Activated CD4-positive, alpha-beta T cell treated with anti-CD3 and anti-CD28 coated beads for 36 hours (primary cell): Measurements from ENCODE around the gene RPTOR. TPM values are rescaled to one million over a fixed set of nuclear protein-coding genes. Genes with fewer than 3 reads are reported as not detected.

Experiments used
- ATAC-seq: fragments of 200-7000 bp; cut with Tn5 transposase; one replicate; pipeline ENCODE4 v1.10.0; 2021; ENCODE audit warnings: mild to moderate bottlenecking, moderate library complexity
- CTCF ChIA-PET: fragments of 350-600 bp; sonication (Branson Sonifier 250); formaldehyde crosslinking; loops from one replicate; lab custom pipeline; 2021; ENCODE audit warnings: antibody characterized with exemption; lab: Charles Lee
- POLR2A ChIA-PET: fragments of 350-600 bp; sonication (Branson Sonifier 250); formaldehyde crosslinking; loops from one replicate; lab custom pipeline; 2021; ENCODE audit warnings: antibody characterized with exemption, inconsistent platforms; lab: Charles Lee
- DNase-seq: peaks from one replicate; pipeline ENCODE4 v3.0.0-alpha.2; 2020
- H3K27ac Mint-ChIP-seq: one replicate; pipeline ENCODE4 v1.8.0; 2021; ENCODE audit warnings: mixed read lengths
- H3K27me3 Mint-ChIP-seq: one replicate; pipeline ENCODE4 v1.8.0; 2021; ENCODE audit warnings: mixed read lengths
- H3K36me3 Mint-ChIP-seq: one replicate; pipeline ENCODE4 v1.8.0; 2021; ENCODE audit warnings: low read depth, mixed read lengths
- H3K4me1 Mint-ChIP-seq: one replicate; pipeline ENCODE4 v1.8.0; 2021; ENCODE audit warnings: mixed read lengths
- H3K4me3 Mint-ChIP-seq: one replicate; pipeline ENCODE4 v1.8.0; 2021; ENCODE audit warnings: mild to moderate bottlenecking, moderate library complexity, mixed read lengths
- H3K9me3 Mint-ChIP-seq: one replicate; pipeline ENCODE4 v1.8.0; 2021; ENCODE audit warnings: low read depth, mixed read lengths
- intact Hi-C, 2 experiments: fragments of 100-400 bp; cut with DNase I in 1 of 2; cut with micrococcal nuclease in 1 of 2; formaldehyde crosslinking; loops; one replicate each; pipeline versions ENCODE4 v1.14.2 to v1.15.1; 2022 to 2024; cut with DNase I, micrococcal nuclease
- total RNA-seq, 2 experiments: library from RNA; stranded (reverse); gene quantifications; one replicate each; pipeline ENCODE4 v1.2.3, GENCODE V29; 2021

Gene RPTOR
- total RNA-seq, 2 experiments from 2014 or later: 48.6 to 58.1 TPM

DNA sequence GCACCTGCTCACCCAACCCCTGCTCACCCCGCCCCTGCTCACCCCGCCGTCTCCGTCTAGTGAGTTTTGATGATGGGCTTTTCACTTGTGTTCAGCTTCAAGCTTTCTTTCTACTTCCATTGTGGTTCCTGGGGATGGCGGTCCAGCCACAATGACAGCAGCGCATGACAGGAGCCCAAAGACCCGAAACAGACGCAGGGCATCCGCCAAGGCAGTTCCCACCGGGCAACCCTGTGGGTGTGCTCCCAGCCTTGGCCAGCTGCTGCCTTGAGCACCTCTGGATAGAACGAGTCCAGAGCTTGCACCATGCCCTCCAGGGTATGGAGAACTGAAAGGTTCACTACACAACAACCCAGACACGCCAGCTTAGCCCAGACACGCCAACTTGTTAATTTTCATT, 354.1 kb downstream of the RPTOR start:
- H3K4me1 Mint-ChIP-seq: peaks cover 62% of the 10 kb centered on the region
- H3K36me3 Mint-ChIP-seq: peaks cover 80% of the 10 kb centered on the region
- intact Hi-C loops: loop anchor here (1.0 to 10.0 kb wide), 6 partner anchors 32 to 471 kb away; partner anchors contain the start of gene NPTX1 (in 1 of the 2)

DNA sequence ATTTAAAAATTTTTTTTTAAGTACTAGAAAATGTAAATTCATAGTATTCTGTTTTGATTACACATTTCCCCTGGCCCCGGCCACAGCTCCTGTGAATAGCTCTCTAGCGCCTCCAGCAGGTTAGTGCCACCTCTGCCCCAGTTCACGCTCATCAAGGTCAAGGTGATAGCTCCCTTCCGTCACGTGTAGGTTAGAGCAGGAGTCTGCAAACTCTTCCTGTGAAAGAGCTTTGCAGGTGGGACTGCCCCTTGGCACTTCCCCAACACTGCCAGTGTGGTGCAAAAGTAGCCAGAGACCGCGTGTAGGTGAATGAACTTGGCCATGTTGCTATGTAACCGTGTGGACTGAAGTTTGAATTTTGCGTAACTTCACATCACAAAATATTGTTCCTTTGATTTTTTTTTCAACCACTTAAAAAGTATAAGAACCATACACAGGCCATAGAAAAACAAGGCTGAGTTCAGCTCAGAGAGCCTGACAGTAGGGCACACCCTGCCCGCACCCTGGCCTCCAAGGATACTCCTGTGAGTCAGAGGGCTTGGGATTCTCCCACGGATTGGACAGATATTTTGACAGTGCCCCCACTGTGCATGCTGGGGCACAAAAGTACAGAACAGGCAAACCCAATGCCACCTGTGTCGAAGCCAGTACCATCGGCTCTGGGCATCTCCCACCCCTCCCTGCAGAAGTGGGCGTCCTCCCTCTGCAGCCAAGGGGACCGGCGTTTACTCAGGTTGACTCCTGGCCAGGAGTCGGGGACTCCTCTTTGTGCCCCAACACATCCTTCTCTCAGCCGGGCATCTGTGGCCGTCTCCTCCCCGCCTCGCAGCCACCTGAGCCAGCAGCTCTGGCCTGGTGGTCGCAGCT, 355.0 kb downstream of the RPTOR start:
- Mint-ChIP-seq H3K9me3 (no peaks in the 10 kb centered on the region), H3K27me3 (no peaks in the 10 kb centered on the region), H3K4me3 (no peak overlapping the region), H3K27ac (no peak overlapping the region), H3K4me1 (peaks cover 56% of the 10 kb centered on the region), H3K36me3 (peaks cover 75% of the 10 kb centered on the region)
- peak; percentile 82 for ATAC-seq
- peak; percentile 92 for DNase-seq
- intact Hi-C loops: loop anchor here (1.0 to 10.0 kb wide), 6 partner anchors 33 to 472 kb away; partner anchors contain the start of gene NPTX1 (in 1 of the 2)
- ChIA-PET CTCF (interaction anchor here (0.6 to 2.3 kb wide), 35 partner anchors 7 to 1244 kb away, joined by 3 to 14 read pairs (median 3); partner anchors contain the start of gene RPTOR), POLR2A (interaction anchor here (0.6 kb wide), 1 partner anchor 166 kb away, joined by 3 read pairs; no protein-coding TSS in a partner anchor)

More for the DNA sequence above, 354.1 kb downstream of the RPTOR start:
- no peak overlapping the region for H3K4me3 Mint-ChIP-seq
- ChIA-PET CTCF (interaction anchor here (0.6 to 2.3 kb wide), 30 partner anchors 8 to 1243 kb away, joined by 3 to 14 read pairs (median 4); partner anchors contain the start of gene RPTOR), POLR2A (no interaction called here)
- H3K27me3 Mint-ChIP-seq: no peaks in the 10 kb centered on the region
- H3K9me3 Mint-ChIP-seq: no peaks in the 10 kb centered on the region
- H3K27ac Mint-ChIP-seq: peak overlapping the region; percentile 85
- ATAC-seq (no peak), DNase-seq (no peak)

DNA sequence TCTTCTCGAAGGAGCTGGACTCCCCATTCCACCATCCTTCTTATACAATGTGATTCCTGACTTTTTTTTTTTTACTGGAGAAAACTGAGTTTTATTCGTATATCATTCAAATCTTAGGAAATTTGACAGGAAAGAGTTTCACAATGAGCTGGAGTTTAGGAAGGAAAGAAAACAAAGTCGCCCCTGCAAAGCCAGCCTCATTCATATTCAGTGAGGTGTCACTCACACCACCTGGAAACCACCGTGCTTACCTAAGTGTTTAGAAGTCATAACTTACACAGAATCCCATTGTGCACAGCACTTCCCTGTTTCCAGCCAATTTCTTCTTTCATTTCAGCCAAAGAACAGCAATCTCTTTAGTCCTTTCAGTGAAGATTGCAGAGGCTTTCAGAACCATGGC, 356.7 kb downstream of the RPTOR start:
- peaks cover 42% of the 10 kb centered on the region for H3K4me1 Mint-ChIP-seq
- intact Hi-C loops: no loop called here
- DNase-seq (peak; percentile 50), ATAC-seq (peak; percentile 44)
- H3K27ac Mint-ChIP-seq: peak overlapping the region; percentile 30
- no peak overlapping the region for H3K4me3 Mint-ChIP-seq
- H3K27me3 Mint-ChIP-seq: no peaks in the 10 kb centered on the region
- CTCF ChIA-PET: interaction anchor here (0.6 to 1.0 kb wide), 3 partner anchors 21 to 474 kb away, joined by 3 to 6 read pairs (median 4); no protein-coding TSS in a partner anchor
- peaks cover 64% of the 10 kb centered on the region for H3K36me3 Mint-ChIP-seq
- POLR2A ChIA-PET: interaction anchor here (0.7 to 1.3 kb wide), 2 partner anchors 24 to 510 kb away, joined by 3 to 5 read pairs; no protein-coding TSS in a partner anchor
- H3K9me3 Mint-ChIP-seq: no peaks in the 10 kb centered on the region

DNA sequence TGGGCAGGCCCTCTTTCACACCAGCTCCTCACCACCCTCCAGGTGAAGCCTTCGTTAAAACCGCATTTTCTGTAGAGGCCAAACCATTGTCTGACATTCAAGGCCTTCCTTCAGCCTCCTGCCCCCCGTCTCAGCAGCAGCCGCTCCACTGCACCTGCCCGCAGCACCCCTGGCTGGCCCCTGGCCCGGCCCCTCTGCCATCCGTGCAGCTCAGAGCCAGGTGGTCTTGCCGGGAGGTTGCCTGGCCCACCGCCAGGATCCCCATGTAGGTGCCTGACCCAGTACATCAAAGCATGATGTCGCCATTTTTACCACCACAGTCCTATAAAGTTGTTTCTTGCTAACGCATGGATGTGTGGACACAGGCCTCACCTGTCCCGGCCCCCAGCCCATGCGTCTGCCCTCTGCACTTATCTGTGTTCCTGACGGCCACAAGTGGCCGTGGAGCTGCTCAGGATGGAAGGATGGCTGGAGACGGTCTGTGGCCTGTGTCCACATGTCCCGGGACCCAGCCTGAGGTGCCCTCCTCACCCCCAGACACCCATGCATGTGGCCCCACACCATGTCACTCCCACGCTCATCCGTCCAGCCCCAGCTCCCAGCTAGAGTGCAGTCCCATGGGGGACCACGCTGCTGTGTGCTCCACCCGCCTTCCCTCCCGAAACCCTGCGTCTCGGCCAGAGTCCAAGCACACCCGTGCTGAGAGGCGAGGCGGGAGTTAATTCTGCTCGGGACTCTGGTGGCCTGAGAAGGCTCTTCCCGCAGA, 357.7 kb downstream of the RPTOR start:
- Mint-ChIP-seq H3K36me3 (peaks cover 54% of the 10 kb centered on the region), H3K9me3 (no peaks in the 10 kb centered on the region), H3K4me1 (peaks cover 37% of the 10 kb centered on the region), H3K4me3 (no peak overlapping the region), H3K27me3 (no peaks in the 10 kb centered on the region), H3K27ac (peak overlapping the region; percentile 30)
- no peak for DNase-seq
- ATAC-seq: no peak
- POLR2A ChIA-PET: interaction anchor here (0.5 to 0.7 kb wide), 2 partner anchors 111 to 417 kb away, joined by 3 to 4 read pairs; no protein-coding TSS in a partner anchor
- CTCF ChIA-PET: interaction anchor here (0.6 to 0.8 kb wide), 2 partner anchors 108 to 197 kb away, joined by 3 read pairs; no protein-coding TSS in a partner anchor
- intact Hi-C loops: no loop called here

DNA sequence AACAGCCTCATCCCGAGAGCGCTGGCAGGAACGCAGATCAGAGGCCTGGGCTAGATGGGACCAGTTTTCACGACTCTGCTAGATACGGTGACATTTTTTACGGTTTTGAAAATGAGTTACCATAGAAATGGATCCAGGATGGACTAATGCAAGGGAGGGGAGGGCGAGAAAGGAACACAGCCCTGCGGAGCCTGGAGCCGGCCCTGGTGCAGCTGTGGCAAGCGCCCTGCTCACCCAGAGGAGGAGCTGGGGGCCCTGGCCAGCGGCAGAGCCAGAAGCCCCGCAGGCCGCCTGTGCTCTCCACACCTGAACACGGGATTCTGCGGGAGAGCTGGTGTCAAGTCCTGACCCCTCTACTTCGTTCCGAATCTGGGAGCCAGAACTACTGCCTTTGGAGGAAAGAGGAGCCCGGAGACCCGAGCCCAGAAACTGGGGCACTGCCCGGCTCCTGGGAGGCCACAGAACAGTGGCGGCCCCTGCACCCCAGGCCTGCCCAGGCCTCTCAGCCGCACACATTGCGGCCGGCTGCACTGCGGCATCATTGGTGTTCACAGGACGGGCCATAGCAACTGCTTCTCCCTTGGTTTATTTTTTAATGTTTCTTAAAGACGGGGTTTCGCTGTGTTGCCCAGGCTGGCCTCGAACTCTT, 358.4 kb downstream of the RPTOR start:
- Mint-ChIP-seq H3K27ac (no peak overlapping the region), H3K4me3 (no peak overlapping the region), H3K27me3 (no peaks in the 10 kb centered on the region), H3K9me3 (no peaks in the 10 kb centered on the region), H3K4me1 (peaks cover 31% of the 10 kb centered on the region), H3K36me3 (peaks cover 54% of the 10 kb centered on the region)
- ATAC-seq (no peak), DNase-seq (no peak)
- ChIA-PET CTCF (interaction anchor here (0.8 kb wide), 1 partner anchor 109 kb away, joined by 3 read pairs; no protein-coding TSS in a partner anchor), POLR2A (interaction anchor here (0.7 kb wide), 1 partner anchor 112 kb away, joined by 3 read pairs; no protein-coding TSS in a partner anchor)
- intact Hi-C loops: no loop called here

DNA sequence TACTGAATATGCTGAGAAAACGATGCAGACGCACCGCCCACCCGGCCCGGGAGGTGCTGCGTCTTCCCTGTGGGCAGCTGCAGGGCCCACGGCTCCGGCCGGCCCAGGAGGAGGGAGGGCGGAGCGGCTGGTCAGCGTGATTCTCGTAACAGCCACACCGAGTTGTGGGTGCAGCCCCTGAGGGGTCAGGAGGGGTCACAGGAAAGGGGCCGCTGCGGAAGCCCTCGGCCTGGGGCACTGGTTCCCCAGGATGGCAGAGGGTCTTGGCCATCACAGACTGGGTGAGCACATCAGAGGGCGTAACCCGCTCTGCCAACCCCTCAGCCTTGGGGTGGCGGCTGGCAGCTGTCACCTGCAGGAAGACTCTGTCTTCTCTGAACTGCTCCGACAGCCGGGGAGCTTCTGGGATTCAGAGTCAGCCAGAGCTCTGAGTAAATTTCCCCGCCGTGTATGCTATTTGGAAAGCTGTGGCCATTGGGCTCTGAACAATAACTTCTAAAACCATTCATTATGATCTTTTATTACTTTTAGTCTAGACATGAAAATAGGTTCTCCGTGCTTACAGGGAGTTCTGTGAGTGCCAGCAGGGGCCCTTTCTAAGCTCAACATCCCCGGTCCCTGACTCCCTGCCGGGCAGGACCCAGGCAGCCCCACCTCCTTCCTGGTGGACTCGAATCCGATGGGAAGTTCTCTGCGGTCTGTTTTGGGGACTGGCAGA, 359.6 kb downstream of the RPTOR start:
- Mint-ChIP-seq H3K27me3 (no peaks in the 10 kb centered on the region), H3K4me3 (no peak overlapping the region), H3K36me3 (peaks cover 51% of the 10 kb centered on the region), H3K27ac (no peak overlapping the region), H3K9me3 (no peaks in the 10 kb centered on the region), H3K4me1 (peaks cover 26% of the 10 kb centered on the region)
- POLR2A ChIA-PET: no interaction called here
- ATAC-seq (no peak), DNase-seq (no peak)
- intact Hi-C loops: no loop called here
- CTCF ChIA-PET: interaction anchor here (0.6 kb wide), 1 partner anchor 193 kb away, joined by 3 read pairs; no protein-coding TSS in a partner anchor

DNA sequence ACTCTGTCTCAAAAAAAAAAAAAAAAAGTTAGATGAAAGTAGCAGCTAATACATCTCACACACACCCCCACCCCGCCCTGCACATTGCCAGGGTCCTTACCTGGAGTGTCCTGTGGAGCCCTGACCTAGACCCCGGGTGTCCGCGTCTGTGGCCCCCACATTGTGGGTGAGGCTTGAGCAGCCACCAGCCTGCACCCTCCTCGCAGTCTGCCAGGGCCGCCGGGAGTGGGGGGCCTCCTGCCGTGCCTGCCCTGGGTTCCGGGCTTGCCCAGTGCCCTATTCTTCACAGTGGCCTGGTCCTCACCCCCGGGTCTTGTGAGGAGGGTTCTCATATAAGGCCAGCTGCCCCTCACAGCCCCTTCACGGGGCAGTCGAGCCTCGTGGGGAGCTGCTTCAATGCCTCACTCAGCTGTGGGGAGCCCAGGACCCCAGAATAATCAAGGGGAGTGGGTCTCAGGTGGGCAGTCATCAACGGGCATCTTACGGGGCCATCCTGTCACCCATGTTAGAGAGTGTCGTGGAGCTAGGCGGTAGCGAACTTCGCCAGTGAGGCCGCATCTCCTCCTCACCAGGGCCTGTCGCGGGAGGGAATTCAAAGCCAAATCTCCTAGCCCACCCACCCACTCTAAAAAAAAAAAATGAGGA, 361.1 kb downstream of the RPTOR start:
- Mint-ChIP-seq H3K4me1 (peaks cover 14% of the 10 kb centered on the region), H3K9me3 (no peaks in the 10 kb centered on the region), H3K4me3 (no peak overlapping the region), H3K36me3 (peaks cover 50% of the 10 kb centered on the region), H3K27me3 (no peaks in the 10 kb centered on the region), H3K27ac (no peak overlapping the region)
- ChIA-PET CTCF (no interaction called here), POLR2A (no interaction called here)
- no peak for DNase-seq
- intact Hi-C loops: no loop called here
- no peak for ATAC-seq

DNA sequence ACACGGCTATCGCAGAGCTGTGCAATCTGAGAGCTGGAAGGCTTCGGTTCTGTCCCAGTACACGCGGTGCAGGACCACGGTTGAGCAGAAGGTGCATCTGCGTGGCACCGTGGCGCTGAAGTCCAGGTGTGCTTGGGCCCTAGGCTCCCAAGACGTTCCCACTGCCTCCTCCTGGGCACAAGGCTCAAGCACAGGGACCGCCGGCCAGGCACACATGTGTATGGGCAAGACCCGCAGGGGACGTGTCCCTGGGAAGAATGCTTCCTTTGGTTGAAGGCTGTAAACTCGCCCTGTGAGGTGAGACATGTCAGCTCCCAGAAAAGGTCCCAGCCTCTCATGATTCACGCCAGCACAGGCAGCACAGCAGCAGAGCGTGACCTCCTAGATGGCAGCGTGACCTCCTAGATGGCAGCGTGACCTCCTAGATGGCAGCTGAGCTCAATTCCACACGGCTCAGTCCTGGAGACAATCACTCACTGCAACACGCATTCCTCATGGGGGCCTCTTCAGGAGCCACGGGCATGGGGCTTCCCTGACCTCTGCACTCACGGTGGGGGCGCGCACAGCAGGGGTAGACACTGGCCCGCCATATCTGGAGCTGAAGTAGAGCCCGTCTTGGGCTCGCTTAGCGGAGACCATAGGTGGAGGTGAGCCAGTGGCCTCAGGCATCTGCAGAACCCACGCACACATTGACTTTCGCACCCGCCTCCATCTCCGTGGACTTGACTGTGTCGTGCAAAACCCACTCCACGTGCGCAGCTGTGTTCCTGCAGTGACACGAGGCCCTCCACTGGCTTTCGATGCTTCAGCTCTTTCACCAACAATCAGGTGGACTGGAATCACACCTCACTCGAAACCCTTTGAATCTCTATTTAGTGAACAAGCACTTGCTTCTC, 362.0 kb downstream of the RPTOR start:
- no peak overlapping the region for H3K27ac Mint-ChIP-seq
- intact Hi-C loops: no loop called here
- ChIA-PET CTCF (interaction anchor here (1.1 kb wide), 1 partner anchor 8 kb away, joined by 3 read pairs; no protein-coding TSS in a partner anchor), POLR2A (no interaction called here)
- no peaks in the 10 kb centered on the region for H3K27me3 Mint-ChIP-seq
- H3K4me1 Mint-ChIP-seq: peaks cover 5% of the 10 kb centered on the region
- DNase-seq (no peak), ATAC-seq (no peak)
- no peak overlapping the region for H3K4me3 Mint-ChIP-seq
- no peaks in the 10 kb centered on the region for H3K9me3 Mint-ChIP-seq
- peaks cover 46% of the 10 kb centered on the region for H3K36me3 Mint-ChIP-seq

DNA sequence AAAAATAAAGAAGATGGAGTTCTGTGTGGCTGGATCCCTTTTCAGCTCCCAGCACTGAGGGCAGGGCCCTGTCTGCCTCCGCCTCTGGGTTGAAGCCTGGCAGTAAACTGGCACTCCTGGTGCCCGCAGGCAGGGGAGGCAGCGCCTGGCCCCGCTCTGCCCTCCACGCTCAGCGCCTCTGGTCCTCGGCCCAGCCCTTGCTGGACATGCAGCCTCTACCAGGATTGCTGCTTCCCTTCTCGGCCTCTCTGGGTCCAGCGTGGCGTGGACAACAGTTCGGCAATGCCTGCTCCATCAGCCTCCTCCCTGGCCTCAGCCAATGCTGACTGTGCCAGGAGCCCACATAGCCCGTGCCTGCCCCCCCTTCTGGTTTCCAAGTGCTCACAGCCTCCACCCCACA, 362.6 kb downstream of the RPTOR start:
- intact Hi-C loops: no loop called here
- Mint-ChIP-seq H3K4me1 (no peaks in the 10 kb centered on the region), H3K4me3 (no peak overlapping the region), H3K27me3 (no peaks in the 10 kb centered on the region), H3K36me3 (peaks cover 42% of the 10 kb centered on the region), H3K9me3 (no peaks in the 10 kb centered on the region), H3K27ac (no peak overlapping the region)
- CTCF ChIA-PET: interaction anchor here (1.1 kb wide), 1 partner anchor 8 kb away, joined by 3 read pairs; no protein-coding TSS in a partner anchor
- no peak for DNase-seq
- POLR2A ChIA-PET: no interaction called here
- no peak for ATAC-seq
